Activated CD4-positive, alpha-beta T cell treated with anti-CD3 and anti-CD28 coated beads, Interleukin-2, Interleukin-6, amounts not matched to agents 100 ng/mL and 50 ng/mL, durations not matched to agents 16 hours and 8 hours (primary cell): ENCODE data around the gene DNAJB4.
"Not testable (repeated sequence)": the region's sequence is repeated elsewhere in the genome, so short reads cannot be mapped to it uniquely, and the experiment has no call there.

Experiments used
- DNase-seq: peaks from one replicate; pipeline ENCODE4 v3.0.0-alpha.2; 2020

The DNAJB4 gene

GRCh38 chr1:78004719-78005447 lies at the start of gene DNAJB4:
Gene DNAJB4 (plus strand): TSS chr1:78004939. CDS start chr1:78005111, 172 bp downstream.
- DNase-seq, result peak; percentile 91

GRCh38 chr1:77955709-77956108 lies 49.0 kb upstream of the DNAJB4 start:
- DNase-seq, result no peak

- no peak for DNase-seq
Measured at GRCh38 chr1:77956464-77956863, 48.3 kb upstream of the DNAJB4 start.

DNA sequence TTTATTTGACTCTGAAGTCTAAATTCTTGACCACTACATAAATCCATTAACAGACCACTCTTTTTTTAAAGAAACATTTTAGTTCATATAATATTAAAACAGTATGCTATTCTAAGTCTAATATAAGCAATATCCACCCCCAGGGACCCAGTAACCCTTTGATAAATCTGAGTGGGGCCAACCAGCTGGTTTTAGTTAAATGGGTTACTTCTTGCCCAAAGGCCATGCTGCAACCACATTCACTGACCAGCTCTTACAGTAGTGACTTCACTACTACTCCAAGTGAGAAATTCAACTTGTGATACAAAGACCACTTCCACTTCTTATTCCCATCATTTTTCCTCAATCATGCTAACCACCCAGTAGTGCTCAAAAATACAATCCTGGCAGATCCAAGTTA lies 46.3 kb upstream of the DNAJB4 start:
- no peak for DNase-seq

DNA sequence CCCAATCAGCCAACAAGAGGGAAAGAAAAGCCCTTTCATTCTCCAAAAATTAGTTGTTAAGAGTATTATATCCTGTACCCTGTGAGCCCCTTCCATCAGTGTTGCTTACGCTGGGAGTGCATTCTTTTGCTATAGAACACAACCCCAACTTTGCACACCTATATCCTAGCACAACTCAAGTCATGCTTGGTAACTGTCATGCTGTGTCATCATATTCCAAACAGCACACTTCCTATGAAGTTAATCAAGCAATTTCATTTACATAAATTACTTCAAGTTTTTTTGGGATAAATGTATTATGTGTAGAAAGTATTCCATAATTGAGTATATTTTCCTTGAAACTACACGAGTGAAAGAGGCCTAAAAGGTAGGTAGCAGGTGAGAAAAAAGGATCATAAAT lies 45.9 kb upstream of the DNAJB4 start:
- DNase-seq, result no peak

DNA sequence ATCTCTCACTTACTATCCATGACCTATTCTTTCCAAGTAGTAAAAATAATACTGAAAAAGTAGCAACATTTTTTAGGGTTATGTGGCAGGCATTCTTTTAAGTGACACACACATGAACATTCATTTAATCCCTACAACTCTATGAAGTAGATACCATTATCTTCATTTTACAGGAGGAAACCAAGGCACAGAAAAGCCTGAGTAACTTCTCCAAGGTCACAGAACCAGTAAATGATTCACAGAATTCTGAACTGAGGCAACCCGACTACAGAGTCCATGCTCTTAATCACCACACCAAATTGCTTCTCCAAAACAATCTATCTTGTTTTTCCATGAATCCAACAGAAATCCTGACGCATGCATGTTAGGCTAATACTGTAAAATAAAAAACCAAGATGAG lies 43.3 kb upstream of the DNAJB4 start:
- DNase-seq, result no peak

DNA sequence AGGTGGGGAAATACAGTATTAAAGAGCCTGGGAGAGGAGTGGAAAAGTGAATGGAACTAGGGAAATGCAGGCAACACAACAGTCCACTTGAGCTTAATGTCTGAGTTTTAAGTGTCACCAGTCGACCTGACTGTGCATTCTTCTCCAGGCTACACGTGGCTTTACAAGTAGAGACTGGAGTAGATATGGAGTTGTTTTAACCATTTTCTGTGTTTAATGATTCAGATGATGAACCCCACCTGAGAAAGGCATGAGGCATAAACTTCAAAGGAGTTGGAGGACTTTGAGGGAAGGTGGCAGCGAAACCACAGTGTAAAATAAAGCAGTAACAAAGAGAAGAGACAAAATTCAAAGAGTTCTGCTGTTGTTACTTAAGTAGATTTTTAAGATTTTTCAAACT lies 38.4 kb upstream of the DNAJB4 start:
- no peak for DNase-seq

GRCh38 chr1:77970192-77970591 lies 34.5 kb upstream of the DNAJB4 start:
- no peak for DNase-seq

GRCh38 chr1:77972080-77972479 lies 32.7 kb upstream of the DNAJB4 start:
- no peak for DNase-seq

GRCh38 chr1:77975386-77975785 lies 29.4 kb upstream of the DNAJB4 start:
- peak; percentile 38 for DNase-seq

DNA sequence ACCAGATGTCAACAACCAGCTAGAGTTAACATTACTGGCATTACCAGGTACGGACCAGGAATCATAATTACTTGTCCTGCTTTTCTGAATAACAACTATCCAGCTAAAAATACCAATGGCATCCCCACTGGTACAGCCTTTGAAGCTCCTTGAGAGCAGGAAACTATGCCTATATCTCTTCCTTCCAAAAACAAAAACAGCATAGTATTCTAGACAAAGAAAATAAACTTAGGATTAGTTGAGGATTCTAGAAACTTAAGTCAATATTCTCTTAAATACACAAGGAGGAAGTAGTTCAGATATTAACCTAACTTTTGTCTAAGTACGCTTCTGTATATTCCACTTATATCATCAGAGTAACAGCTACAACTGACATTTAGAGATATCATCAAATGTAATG lies 28.8 kb upstream of the DNAJB4 start:
- DNase-seq, result no peak

GRCh38 chr1:77976433-77977076 lies 28.2 kb upstream of the DNAJB4 start:
- DNase-seq, result no peak

- no peak for DNase-seq
Measured at GRCh38 chr1:77977989-77978292, 26.8 kb upstream of the DNAJB4 start.

GRCh38 chr1:77978293-77978968 lies 26.3 kb upstream of the DNAJB4 start:
- DNase-seq, result peak; percentile 96

DNA sequence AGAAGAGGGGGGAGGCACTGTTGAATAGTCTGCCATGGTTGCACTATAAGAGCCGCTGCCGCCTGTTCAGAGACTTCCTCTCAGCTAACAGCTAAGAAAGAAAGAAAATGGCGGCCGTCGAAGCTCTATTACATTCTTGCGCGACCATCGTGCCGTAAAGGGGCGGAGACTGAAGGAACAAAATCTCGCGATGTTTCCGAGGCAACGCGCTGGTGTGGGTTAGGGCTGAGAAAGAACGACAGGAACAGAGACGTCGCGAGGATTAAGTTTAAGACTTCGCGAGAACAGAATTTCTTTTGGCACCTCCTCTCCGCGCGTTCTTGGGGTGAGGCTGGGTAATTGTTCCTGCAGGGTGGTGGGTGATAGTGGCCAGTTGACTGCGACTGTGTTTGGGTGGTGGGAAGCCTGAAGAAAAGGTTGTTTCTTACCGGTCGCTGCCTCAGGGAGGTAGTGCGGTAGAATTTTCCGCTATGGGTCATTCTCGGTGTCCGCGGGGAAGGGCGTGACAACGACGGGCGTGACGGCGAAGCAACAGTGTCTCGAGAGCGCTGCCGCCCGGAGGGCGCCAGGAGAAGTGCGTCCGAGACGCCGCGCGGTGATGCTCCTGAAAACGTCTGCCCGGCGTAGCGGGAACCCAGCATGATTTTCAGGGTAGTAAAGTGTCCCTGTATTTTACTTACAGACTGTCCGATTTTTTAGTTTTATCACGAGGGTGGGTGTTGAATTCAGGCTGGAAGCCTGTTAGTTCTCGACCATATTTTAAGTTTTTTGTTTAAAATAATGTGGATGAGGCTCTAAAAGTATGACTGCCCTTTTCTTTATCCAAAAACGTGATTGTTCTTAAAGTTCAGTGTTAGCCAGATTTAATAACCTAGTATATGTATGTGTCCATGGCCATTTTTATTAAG lies 25.5 kb upstream of the DNAJB4 start, which contains the start of gene FUBP1:
TSS of gene FUBP1 (minus strand) at position 104 of the 908 bp plus-strand sequence. CDS start at position 36, 68 bp downstream.
- DNase-seq, result peak; percentile 98

DNA sequence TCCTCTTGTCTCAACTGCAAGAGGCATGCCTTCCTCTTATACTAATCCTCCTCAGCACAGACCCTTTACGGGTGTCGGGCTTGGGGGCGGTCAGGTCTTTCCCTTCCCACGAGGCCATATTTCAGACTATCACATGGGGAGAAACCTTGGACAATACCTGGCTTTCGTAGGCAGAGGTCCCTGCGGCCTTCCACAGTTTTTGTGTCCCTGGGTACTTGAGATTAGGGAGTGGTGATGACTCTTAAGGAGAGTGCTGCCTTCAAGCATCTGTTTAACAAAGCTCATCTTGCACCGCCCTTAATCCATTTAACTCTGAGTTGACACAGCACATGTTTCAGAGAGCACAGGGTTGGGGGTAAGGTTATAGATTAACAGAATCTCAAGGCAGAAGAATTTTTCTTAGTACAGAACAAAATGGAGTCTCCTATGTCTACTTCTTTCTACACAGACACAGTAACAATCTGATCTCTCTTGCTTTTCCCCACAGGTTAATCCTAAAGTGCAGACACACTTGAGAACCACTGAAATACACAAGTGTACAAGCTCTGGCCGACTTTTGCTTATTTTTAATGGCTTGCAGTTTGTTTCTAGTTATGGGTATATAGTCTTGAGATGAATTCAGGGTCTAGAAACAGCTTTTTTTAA lies 21.3 kb upstream of the DNAJB4 start:
- not testable (repeated sequence) for DNase-seq

DNA sequence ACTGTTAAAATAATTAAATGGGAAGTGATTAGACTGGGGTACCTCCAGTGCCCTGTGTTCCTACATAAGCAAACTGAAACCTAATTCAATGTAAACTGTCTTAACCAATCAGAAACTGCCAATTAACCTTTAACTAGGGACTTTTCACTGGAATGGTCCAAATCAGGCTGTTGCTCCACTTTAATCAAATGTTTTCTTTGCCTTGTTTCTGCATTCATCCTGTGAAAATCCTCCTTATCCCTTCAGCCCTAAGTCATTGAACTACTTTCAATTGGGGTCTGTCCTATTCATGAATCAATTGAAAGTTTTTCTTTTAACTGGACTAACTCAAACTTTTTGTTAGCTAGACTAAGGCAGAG lies 20.8 kb upstream of the DNAJB4 start:
- DNase-seq, result no peak

GRCh38 chr1:77984629-77985028 lies 20.1 kb upstream of the DNAJB4 start:
- no peak for DNase-seq

DNA sequence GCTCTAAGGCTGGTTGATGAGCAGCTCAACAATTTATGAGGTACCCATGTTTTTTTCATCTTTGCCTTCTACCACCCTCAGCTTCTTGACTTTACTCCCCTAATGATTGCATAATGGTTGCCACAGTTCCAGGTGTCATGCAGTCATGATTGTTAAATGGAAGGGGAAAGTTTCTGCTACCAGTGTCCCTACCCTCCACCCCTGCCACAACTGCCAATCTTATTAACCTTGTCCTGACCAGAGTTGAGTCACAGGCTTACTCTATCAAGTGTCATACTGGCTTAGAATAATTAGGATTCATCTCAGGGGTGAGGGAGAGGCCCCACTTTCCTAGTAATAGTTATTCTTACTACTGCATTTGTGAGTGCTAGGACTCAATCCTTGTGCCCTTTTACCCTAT lies 17.9 kb upstream of the DNAJB4 start:
- no peak for DNase-seq

- no peak for DNase-seq
Measured at GRCh38 chr1:77987919-77988318, 16.8 kb upstream of the DNAJB4 start.

DNA sequence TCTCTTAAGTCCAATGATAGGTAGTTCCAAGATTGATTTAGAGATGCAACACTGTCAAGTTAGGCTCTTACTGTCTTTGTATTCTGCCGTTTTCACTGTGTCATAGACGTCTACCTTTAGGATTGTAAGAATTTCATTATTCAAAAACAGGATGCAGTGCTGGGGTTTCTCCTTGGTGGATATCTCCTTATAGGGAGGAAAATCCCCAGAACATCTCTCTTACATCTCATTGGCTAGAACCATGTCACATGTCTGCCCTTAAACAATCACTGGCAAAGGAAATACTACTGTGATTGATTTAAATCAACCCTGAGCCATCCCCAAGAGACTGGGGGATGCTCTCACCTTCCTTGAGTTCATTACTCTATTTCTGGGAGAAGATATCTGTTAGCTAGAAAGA lies 15.0 kb upstream of the DNAJB4 start:
- no peak for DNase-seq

GRCh38 chr1:77990629-77991204 lies 14.0 kb upstream of the DNAJB4 start:
- no peak for DNase-seq
